DOHH2 (cell line): Measurements from ENCODE around the gene CSNK2A3.

ENCODE experiments used
- EZH2phosphoT487 ChIP-seq: fragments of 200-600 bp; sonication (generic); IDR thresholded peaks from 2 replicates; pipeline ENCODE4 v1.6.1; 2017; ENCODE audit warnings: borderline replicate concordance, mild to moderate bottlenecking, antibody characterized with exemption, low read length, moderate library complexity, mixed read lengths
- TF ChIP-seq, protein P1 (sequence below): fragments of 200-600 bp; sonication (generic); IDR thresholded peaks from one replicate; pipeline ENCODE4 v1.5.1; 2014; ENCODE audit warnings: antibody characterized with exemption, mild to moderate bottlenecking, low read depth, low read length; ENCODE audit not compliant: poor library complexity, severe bottlenecking

DNA sequence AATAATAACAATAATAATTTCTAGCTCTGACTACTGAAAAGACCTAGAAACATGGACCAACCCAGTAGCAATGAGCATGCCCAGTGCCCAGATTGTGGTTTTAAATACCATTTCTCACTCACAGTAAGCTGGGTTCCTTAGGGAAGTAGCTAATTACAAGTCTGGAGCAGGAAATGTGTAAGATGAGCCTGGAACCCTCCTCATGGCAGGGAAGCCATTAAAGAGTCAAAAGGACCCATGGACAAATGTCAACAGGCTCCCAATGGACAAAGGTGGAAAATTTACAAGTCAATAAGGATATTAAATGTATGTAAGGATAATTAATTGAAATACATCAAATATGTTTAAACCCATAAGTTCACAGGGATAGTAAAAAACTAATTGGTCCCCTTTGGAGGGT, 10.6 kb upstream of the CSNK2A3 start:
- TF ChIP-seq, protein P1, sequence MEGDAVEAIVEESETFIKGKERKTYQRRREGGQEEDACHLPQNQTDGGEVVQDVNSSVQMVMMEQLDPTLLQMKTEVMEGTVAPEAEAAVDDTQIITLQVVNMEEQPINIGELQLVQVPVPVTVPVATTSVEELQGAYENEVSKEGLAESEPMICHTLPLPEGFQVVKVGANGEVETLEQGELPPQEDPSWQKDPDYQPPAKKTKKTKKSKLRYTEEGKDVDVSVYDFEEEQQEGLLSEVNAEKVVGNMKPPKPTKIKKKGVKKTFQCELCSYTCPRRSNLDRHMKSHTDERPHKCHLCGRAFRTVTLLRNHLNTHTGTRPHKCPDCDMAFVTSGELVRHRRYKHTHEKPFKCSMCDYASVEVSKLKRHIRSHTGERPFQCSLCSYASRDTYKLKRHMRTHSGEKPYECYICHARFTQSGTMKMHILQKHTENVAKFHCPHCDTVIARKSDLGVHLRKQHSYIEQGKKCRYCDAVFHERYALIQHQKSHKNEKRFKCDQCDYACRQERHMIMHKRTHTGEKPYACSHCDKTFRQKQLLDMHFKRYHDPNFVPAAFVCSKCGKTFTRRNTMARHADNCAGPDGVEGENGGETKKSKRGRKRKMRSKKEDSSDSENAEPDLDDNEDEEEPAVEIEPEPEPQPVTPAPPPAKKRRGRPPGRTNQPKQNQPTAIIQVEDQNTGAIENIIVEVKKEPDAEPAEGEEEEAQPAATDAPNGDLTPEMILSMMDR, result no peak
- no peak for TF ChIP-seq EZH2phosphoT487
